ENCODE measurements around the gene SPRED3.
A peak's percentile ranks its signal among the peaks of the same experiment; 100 is the strongest.

SPRED3 gene

DNA sequence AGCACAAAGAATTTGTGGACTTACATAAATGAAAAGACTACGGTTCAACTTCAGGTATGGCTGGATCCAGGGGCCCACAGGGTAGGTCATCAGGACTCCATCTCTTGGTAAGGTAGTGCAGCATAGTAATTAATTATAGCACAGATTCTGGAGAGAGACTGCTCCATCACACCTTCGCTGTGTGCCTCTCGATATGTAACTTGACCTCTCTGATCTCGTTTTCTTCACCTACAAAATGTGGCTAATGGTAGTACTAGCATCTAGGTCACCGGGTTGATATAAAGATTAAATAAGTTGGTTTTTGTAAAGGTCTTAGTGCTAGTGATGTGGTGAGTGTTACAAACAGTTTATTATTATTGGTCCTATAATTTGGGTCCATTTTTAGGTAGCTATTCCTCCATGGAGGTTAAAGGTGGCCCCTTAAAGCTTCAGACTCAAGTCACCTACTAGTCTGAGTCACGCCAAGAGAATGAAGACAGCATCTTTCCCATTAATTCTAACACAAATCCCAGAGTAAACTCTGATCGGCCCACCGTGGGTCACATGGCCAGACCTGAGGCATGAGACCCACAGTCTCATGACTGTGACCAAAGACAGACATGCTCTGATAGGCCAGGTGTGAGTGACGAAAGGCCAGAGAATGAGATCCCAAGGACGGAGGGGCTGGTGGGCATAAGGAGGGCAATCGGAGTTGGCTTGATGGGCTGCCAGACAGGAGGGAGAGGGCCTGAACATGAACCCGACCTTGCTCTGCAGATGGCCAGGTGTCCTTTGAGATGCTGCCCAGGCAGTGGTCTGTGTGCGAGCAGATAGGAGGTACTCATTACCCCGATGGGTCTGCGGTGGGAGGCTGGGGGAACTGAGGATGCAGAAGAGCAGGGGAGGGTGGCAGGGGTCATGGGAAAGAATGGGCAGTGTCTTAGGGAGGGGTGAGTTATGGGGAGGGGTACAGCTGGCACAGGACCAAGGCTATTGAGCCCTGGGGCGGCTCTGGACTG lies 32.5 kb upstream of the SPRED3 start:
- no peak for DNase-seq (ENCODE audit: low read depth, low spot score)
- no peaks in the 10 kb centered on the region for H3K9me3 ChIP-seq (ENCODE audit: insufficient read depth, low read length)
- no peaks in the 10 kb centered on the region for H3K36me3 ChIP-seq (ENCODE audit: insufficient read depth, insufficient read length, low read length)
- H3K27me3 ChIP-seq (ENCODE audit: insufficient read depth, insufficient read length), result peaks cover 30% of the 10 kb centered on the region
- H3K4me1 ChIP-seq (ENCODE audit: insufficient read depth, insufficient read length), result peaks cover 6% of the 10 kb centered on the region
- no peak overlapping the region for H3K4me3 ChIP-seq (ENCODE audit: insufficient read length, low read depth)
- no peak overlapping the region for H3K9ac ChIP-seq (ENCODE audit: insufficient read length, low read depth)
- no peak for TF ChIP-seq YY1 (IDR thresholded peaks at IDR 0.05; ENCODE audit: insufficient read depth, insufficient read length)
- no peak for TF ChIP-seq ZNF274 (IDR thresholded peaks at IDR 0.05; ENCODE audit: low read depth, low read length)
- no peak for TF ChIP-seq SUZ12 (IDR thresholded peaks at IDR 0.05; ENCODE audit: extremely low read depth, insufficient read depth, insufficient read length)

DNA sequence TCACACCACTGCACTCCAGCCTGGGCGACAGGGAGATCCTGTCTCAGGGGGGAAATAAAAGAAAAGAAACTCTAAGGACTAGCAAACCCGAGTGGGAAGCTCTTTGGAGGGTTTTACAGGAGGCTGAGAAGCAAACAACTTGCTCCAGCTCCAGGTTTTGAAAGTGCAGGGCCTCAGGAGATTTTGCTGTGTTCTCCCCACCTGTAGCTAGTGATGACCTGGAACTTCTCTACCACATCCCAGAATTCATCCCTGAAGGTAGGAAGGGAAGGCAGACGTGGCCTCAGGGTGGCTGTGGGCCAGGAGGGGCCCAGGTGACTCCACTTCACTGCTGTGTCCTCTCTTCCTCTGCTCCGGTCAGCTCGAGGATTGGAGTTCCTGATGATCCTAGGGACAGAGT lies 30.4 kb upstream of the SPRED3 start:
- Histone ChIP-seq H3K9me3 (ENCODE audit: insufficient read depth, low read length) (no peaks in the 10 kb centered on the region), H3K27me3 (ENCODE audit: insufficient read depth, insufficient read length) (peaks cover 36% of the 10 kb centered on the region), H3K36me3 (ENCODE audit: insufficient read depth, insufficient read length, low read length) (no peaks in the 10 kb centered on the region), H3K4me3 (ENCODE audit: insufficient read length, low read depth) (no peak overlapping the region), H3K9ac (ENCODE audit: insufficient read length, low read depth) (no peak overlapping the region), H3K4me1 (ENCODE audit: insufficient read depth, insufficient read length) (peaks cover 5% of the 10 kb centered on the region)
- no peak for DNase-seq (ENCODE audit: low read depth, low spot score)
- no peak for TF ChIP-seq SUZ12 (IDR thresholded peaks at IDR 0.05; ENCODE audit: extremely low read depth, insufficient read depth, insufficient read length)

DNA sequence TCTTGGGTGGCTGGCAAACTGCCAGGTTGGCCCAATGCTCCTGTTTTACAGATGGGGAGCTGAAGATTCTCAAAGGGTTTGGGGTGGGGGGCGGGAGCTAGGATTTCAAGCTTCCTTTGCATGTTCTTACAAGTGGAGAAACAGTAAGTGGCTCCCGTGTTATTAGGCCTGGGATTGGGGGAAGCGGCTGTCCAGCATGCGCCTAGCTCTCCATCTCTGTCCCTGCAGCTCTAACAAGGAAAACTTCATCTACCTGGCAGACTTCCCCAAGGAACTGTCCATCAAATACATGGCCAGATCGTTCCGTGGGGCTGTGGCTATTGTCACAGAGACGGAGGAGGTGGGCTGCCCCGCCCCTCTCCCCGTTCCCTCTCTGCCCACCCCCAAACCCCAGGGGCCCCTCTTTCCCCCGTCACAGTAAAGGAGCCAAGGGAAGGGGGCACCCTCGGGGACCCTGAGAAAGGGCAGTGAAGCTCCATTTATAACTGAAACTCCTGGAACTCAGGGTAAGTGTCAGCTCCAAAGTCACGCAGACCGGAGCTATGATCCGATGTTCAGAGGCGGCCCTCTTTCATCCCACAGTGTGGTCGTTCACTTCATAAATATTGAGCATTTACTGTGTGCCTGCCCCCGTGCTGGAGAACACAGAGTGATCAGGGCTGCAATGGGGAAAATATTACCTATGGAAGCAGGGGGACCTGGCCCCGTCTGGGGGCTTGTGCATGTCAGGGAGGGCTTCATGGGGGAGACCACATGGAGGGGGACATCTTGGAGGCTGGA lies 29.1 kb upstream of the SPRED3 start:
- TF ChIP-seq SUZ12 (IDR thresholded peaks at IDR 0.05; ENCODE audit: extremely low read depth, insufficient read depth, insufficient read length), result no peak

DNA sequence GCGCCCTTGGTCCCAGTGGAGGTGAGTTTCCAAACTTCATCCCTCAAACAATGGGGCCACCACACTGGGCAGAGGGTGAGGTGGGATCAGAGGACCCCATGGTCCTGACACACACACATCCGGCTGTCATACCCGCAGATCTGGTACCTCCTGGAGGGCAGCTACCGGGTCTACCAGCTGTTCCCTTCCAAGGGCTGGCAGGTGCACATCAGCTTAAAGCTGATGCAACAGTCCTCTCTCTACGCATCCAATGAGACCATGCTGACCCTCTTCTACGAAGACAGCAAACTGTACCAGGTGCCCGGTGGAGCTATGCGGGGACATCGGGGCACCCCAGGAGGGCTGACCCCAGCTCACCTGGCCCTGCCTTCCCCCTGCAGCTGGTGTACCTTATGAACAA lies 28.1 kb upstream of the SPRED3 start:
- peaks cover 8% of the 10 kb centered on the region; the same call in 1 of the 2 replicates for H3K9me3 ChIP-seq (ENCODE audit: insufficient read depth, low read length)
- H3K4me1 ChIP-seq (ENCODE audit: insufficient read depth, insufficient read length), result peaks cover 3% of the 10 kb centered on the region
- no peak overlapping the region for H3K4me3 ChIP-seq (ENCODE audit: insufficient read length, low read depth)
- no peaks in the 10 kb centered on the region for H3K36me3 ChIP-seq (ENCODE audit: insufficient read depth, insufficient read length, low read length)
- no peak overlapping the region for H3K9ac ChIP-seq (ENCODE audit: insufficient read length, low read depth)
- peaks cover 36% of the 10 kb centered on the region for H3K27me3 ChIP-seq (ENCODE audit: insufficient read depth, insufficient read length)
- DNase-seq (ENCODE audit: low read depth, low spot score), result no peak
- TF ChIP-seq SUZ12 (IDR thresholded peaks at IDR 0.05; ENCODE audit: extremely low read depth, insufficient read depth, insufficient read length), result no peak
- no peak for TF ChIP-seq YY1 (IDR thresholded peaks at IDR 0.05; ENCODE audit: insufficient read depth, insufficient read length)
- no peak for TF ChIP-seq ZNF274 (IDR thresholded peaks at IDR 0.05; ENCODE audit: low read depth, low read length)

More for the DNA sequence above, 29.1 kb upstream of the SPRED3 start:
- Histone ChIP-seq H3K4me1 (ENCODE audit: insufficient read depth, insufficient read length) (peaks cover 5% of the 10 kb centered on the region), H3K9me3 (ENCODE audit: insufficient read depth, low read length) (0 out of 2 replicates have a peak, but pooled peaks cover under 1% of the 10 kb centered on the region), H3K4me3 (ENCODE audit: insufficient read length, low read depth) (no peak overlapping the region), H3K27me3 (ENCODE audit: insufficient read depth, insufficient read length) (peaks cover 36% of the 10 kb centered on the region), H3K36me3 (ENCODE audit: insufficient read depth, insufficient read length, low read length) (no peaks in the 10 kb centered on the region), H3K9ac (ENCODE audit: insufficient read length, low read depth) (no peak overlapping the region)
- DNase-seq (ENCODE audit: low read depth, low spot score), result no peak

DNA sequence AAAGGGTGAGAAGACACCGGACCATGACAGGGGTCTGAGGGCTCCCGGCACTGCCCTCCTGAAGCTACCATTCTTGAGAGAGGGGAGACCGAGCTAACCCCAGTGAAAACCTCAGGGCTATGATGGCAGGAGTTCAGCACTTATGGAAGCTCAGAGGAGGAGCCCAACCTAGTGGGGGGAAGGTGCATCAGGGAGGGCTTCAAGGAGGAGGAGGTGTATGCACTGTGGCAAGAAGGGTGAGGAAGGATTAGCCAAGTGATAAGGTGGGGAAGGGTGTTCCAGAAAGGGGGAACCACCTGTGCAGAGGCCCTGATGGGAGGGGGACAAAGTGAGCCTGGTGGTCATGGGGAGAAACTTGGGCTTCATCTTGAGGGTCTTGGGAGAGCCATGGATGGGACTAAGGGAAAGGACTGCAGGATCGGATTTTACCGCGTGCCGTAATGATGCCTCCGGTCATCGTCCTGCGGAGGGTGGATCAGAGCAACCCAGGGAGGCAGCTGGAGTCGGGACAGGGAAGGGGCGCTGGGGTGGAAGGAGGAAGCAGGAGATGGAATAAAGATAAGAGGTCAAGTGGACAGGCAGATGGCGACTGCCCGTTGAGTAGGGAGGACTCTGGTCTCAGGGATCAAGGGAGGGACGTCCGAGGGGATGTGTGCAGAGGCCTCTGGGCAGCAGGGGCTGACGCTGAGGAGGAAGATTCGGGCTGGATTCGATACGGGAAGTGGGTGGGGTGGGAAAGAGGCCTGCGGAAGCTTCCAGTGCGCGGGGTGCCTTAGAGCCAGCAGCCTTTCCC lies 27.5 kb upstream of the SPRED3 start:
- peaks cover 8% of the 10 kb centered on the region; the same call in 1 of the 2 replicates for H3K9me3 ChIP-seq (ENCODE audit: insufficient read depth, low read length)
- no peak for DNase-seq (ENCODE audit: low read depth, low spot score)
- peak overlapping the region; percentile 49 for H3K4me3 ChIP-seq (ENCODE audit: insufficient read length, low read depth)
- peak overlapping the region; percentile 76 for H3K9ac ChIP-seq (ENCODE audit: insufficient read length, low read depth)
- peaks cover 3% of the 10 kb centered on the region for H3K4me1 ChIP-seq (ENCODE audit: insufficient read depth, insufficient read length)
- H3K27me3 ChIP-seq (ENCODE audit: insufficient read depth, insufficient read length), result peaks cover 36% of the 10 kb centered on the region
- no peaks in the 10 kb centered on the region for H3K36me3 ChIP-seq (ENCODE audit: insufficient read depth, insufficient read length, low read length)
- TF ChIP-seq SUZ12 (IDR thresholded peaks at IDR 0.05; ENCODE audit: extremely low read depth, insufficient read depth, insufficient read length), result no peak
- TF ChIP-seq YY1 (IDR thresholded peaks at IDR 0.05; ENCODE audit: insufficient read depth, insufficient read length), result no peak
- no peak for TF ChIP-seq ZNF274 (IDR thresholded peaks at IDR 0.05; ENCODE audit: low read depth, low read length)

DNA sequence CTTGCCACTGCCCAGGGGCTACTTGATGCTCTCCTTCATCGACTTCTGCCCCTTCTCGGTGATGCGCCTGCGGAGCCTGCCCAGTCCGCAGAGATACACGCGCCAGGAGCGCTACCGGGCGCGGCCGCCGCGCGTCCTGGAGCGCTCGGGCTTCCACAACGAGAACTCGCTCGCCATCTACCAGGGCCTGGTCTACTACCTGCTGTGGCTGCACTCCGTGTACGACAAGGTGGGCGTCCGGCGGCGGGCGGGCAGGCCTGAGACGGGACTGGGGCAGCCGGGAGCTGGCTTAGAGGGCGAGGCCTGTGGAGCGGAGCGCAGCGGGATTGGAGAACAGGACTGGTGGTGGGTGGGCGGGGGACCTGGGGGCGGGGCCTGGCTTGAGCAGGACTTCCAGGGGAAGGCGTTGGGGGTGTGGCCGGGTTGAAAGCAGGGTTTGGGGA lies 26.8 kb upstream of the SPRED3 start:
- peak; percentile 74 for DNase-seq (ENCODE audit: low read depth, low spot score)
- peak overlapping the region; percentile 50 for H3K4me3 ChIP-seq (ENCODE audit: insufficient read length, low read depth)
- H3K36me3 ChIP-seq (ENCODE audit: insufficient read depth, insufficient read length, low read length), result no peaks in the 10 kb centered on the region
- H3K27me3 ChIP-seq (ENCODE audit: insufficient read depth, insufficient read length), result peaks cover 32% of the 10 kb centered on the region
- no peak for TF ChIP-seq SUZ12 (IDR thresholded peaks at IDR 0.05; ENCODE audit: extremely low read depth, insufficient read depth, insufficient read length)
- H3K9ac ChIP-seq (ENCODE audit: insufficient read length, low read depth), result peak overlapping the region; percentile 76
- peaks cover 3% of the 10 kb centered on the region for H3K4me1 ChIP-seq (ENCODE audit: insufficient read depth, insufficient read length)
- H3K9me3 ChIP-seq (ENCODE audit: insufficient read depth, low read length), result peaks cover 8% of the 10 kb centered on the region; the same call in 1 of the 2 replicates

All from NT2/D1 (cell line).